GM19397 (cell line): ENCODE results near the gene TNPO2.

ENCODE experiments used
- ATAC-seq: cut with Tn5 transposase; IDR thresholded peaks from one replicate; pipeline ENCODE4 v1.9.1; 2021; ENCODE audit warnings: mild to moderate bottlenecking, moderate library complexity; ENCODE audit not compliant: unreplicated experiment

The TNPO2 gene

DNA sequence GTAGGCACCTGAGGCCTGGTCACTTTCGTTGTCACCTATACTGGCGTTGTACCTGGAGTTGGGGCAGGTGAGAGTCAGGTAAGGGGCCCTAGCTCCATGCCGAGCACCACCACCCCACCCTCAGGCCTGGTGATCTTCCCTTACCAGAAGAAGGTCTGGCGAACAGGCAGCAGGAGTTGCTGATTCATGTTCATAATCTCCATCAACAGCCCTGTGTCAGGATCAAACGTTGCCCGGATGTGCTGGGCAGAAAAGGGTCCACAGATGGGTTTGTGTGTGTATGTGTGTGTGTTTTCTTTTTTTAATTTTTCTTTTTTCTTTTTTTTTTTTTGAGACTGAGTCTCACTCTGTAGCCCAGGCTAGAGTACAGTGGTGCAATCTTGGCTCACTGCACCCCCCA lies 71.5 kb downstream of the TNPO2 start:
- no peak for ATAC-seq

DNA sequence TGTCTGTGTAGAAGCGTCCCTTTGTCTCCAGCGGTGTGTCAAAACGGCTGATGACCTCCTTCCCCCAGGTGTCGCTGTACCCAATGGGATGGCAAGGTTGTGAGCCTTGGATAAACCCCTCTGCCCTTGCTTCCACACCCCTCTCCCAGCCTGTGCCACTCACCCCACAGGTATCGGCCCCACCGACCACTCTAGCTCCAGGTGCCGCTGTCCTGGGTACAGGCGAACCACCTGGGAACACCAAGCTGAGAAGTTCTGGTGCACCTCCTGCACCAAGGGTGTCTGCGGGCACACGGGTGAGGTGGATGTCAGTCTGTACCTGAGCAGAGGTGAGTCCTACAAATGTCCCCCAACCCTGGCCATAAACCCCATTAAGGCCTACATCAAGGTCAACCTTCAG lies 73.8 kb downstream of the TNPO2 start:
- no peak for ATAC-seq
